ENCODE measurements around the gene CA4. TPM values are rescaled to one million over a fixed set of nuclear protein-coding genes. Genes with fewer than 3 reads are reported as not detected.
"Not testable (repeated sequence)": the region's sequence is repeated elsewhere in the genome, so short reads cannot be mapped to it uniquely, and the experiment has no call there.

CA4 gene
- polyA plus RNA-seq, 6 donors from 2014 or later = not detected

- no peaks in the 10 kb centered on the region for H3K36me3 Mint-ChIP-seq
- H3K4me1 Mint-ChIP-seq = peaks cover 15 to 23% (median 20%) of the 10 kb centered on the region in 3 donors
- H3K4me3 Mint-ChIP-seq = peak overlapping the region in 1 of 8 donors; percentile 70
- no peaks in the 10 kb centered on the region for H3K9me3 Mint-ChIP-seq
- peaks cover 4 to 56% (median 55%) of the 10 kb centered on the region in 3 donors for H3K27me3 Mint-ChIP-seq
- DNase-seq (no peak), ATAC-seq (ENCODE audit: low read depth in 2 of 2) (no peak)
- no peak overlapping the region for H3K27ac Mint-ChIP-seq
Measured at GRCh38 chr17:60164164-60164563, 14.4 kb downstream of the CA4 start.

- H3K27ac Mint-ChIP-seq = no peak overlapping the region
- no peaks in the 10 kb centered on the region for H3K9me3 Mint-ChIP-seq
- no peaks in the 10 kb centered on the region for H3K36me3 Mint-ChIP-seq
- H3K4me3 Mint-ChIP-seq = no peak overlapping the region
- peaks cover 16 to 23% (median 20%) of the 10 kb centered on the region in 3 donors for H3K4me1 Mint-ChIP-seq
- no peak for DNase-seq
- H3K27me3 Mint-ChIP-seq = peaks cover 4 to 53% (median 50%) of the 10 kb centered on the region in 3 donors
- no peak for ATAC-seq (ENCODE audit: low read depth in 2 of 2)
Measured at GRCh38 chr17:60164697-60165096, 14.9 kb downstream of the CA4 start.

- peak overlapping the region in 1 of 8 donors; percentile 16 for H3K4me3 Mint-ChIP-seq
- DNase-seq (no peak), ATAC-seq (ENCODE audit: low read depth in 2 of 2) (no peak)
- no peaks in the 10 kb centered on the region for H3K36me3 Mint-ChIP-seq
- H3K9me3 Mint-ChIP-seq = no peaks in the 10 kb centered on the region
- H3K4me1 Mint-ChIP-seq = peaks cover 15 to 19% (median 19%) of the 10 kb centered on the region in 3 donors
- peaks cover 4 to 48% (median 45%) of the 10 kb centered on the region in 3 donors for H3K27me3 Mint-ChIP-seq
- no peak overlapping the region for H3K27ac Mint-ChIP-seq
Measured at GRCh38 chr17:60165223-60165622, 15.4 kb downstream of the CA4 start.

GRCh38 chr17:60165971-60166370 lies 16.2 kb downstream of the CA4 start:
- Mint-ChIP-seq H3K9me3 (no peaks in the 10 kb centered on the region), H3K27ac (peak overlapping the region in 1 of 6 donors; percentile 10), H3K4me1 (peaks cover 15 to 18% (median 16%) of the 10 kb centered on the region in 3 donors), H3K36me3 (no peaks in the 10 kb centered on the region), H3K4me3 (no peak overlapping the region), H3K27me3 (peaks cover 2 to 40% (median 37%) of the 10 kb centered on the region in 3 donors)
- ATAC-seq (ENCODE audit: low read depth in 2 of 2) (no peak), DNase-seq (no peak)

- Mint-ChIP-seq H3K9me3 (no peaks in the 10 kb centered on the region), H3K36me3 (no peaks in the 10 kb centered on the region), H3K4me1 (peaks cover 8 to 14% (median 10%) of the 10 kb centered on the region in 3 donors), H3K27ac (no peak overlapping the region), H3K27me3 (peaks cover 0 to 29% (median 28%) of the 10 kb centered on the region in 3 donors), H3K4me3 (no peak overlapping the region)
- ATAC-seq (ENCODE audit: low read depth in 2 of 2) = no peak
- DNase-seq = no peak
Measured at GRCh38 chr17:60167065-60167741, 17.4 kb downstream of the CA4 start.

GRCh38 chr17:60168654-60169053 lies 18.9 kb downstream of the CA4 start:
- H3K4me3 Mint-ChIP-seq = no peak overlapping the region
- no peak for DNase-seq
- peaks cover 8 to 13% (median 8%) of the 10 kb centered on the region in 3 donors for H3K4me1 Mint-ChIP-seq
- no peak overlapping the region for H3K27ac Mint-ChIP-seq
- no peaks in the 10 kb centered on the region for H3K9me3 Mint-ChIP-seq
- peaks cover 0 to 17% (median 16%) of the 10 kb centered on the region in 3 donors for H3K27me3 Mint-ChIP-seq
- no peaks in the 10 kb centered on the region for H3K36me3 Mint-ChIP-seq
- ATAC-seq (ENCODE audit: low read depth in 2 of 2) = no peak

GRCh38 chr17:60169921-60170817 lies 20.4 kb downstream of the CA4 start:
- Mint-ChIP-seq H3K4me1 (peaks cover 8 to 13% (median 8%) of the 10 kb centered on the region in 3 donors), H3K9me3 (no peaks in the 10 kb centered on the region), H3K4me3 (no peak overlapping the region), H3K27me3 (peaks cover 0 to 7% (median 6%) of the 10 kb centered on the region in 3 donors), H3K36me3 (no peaks in the 10 kb centered on the region), H3K27ac (peak overlapping the region in 2 of 6 donors; percentile 6 to 9)
- DNase-seq (no peak), ATAC-seq (ENCODE audit: low read depth in 2 of 2) (peak in 1 of 2 donors; percentile 25)

- Mint-ChIP-seq H3K27ac (peak overlapping the region in 1 of 6 donors; percentile 9), H3K4me1 (peaks cover 8 to 11% (median 8%) of the 10 kb centered on the region in 3 donors), H3K4me3 (no peak overlapping the region), H3K36me3 (no peaks in the 10 kb centered on the region), H3K27me3 (no peaks in the 10 kb centered on the region), H3K9me3 (no peaks in the 10 kb centered on the region)
- ATAC-seq (ENCODE audit: low read depth in 2 of 2) (no peak), DNase-seq (no peak)
Measured at GRCh38 chr17:60170835-60171752, 21.3 kb downstream of the CA4 start.

- Mint-ChIP-seq H3K27me3 (no peaks in the 10 kb centered on the region), H3K4me3 (no peak overlapping the region), H3K36me3 (peaks cover 0 to 5% of the 10 kb centered on the region in 2 donors), H3K27ac (no peak overlapping the region), H3K9me3 (no peaks in the 10 kb centered on the region), H3K4me1 (peaks cover 8 to 11% (median 8%) of the 10 kb centered on the region in 3 donors)
- no peak for DNase-seq
- ATAC-seq (ENCODE audit: low read depth in 2 of 2) = no peak
Measured at GRCh38 chr17:60171753-60172079, 21.9 kb downstream of the CA4 start.

GRCh38 chr17:60173304-60173819 lies 23.6 kb downstream of the CA4 start:
- Mint-ChIP-seq H3K27me3 (no peaks in the 10 kb centered on the region), H3K4me1 (peaks cover 4 to 9% (median 8%) of the 10 kb centered on the region in 3 donors), H3K9me3 (no peaks in the 10 kb centered on the region), H3K4me3 (no peak overlapping the region), H3K36me3 (peaks cover 0 to 8% of the 10 kb centered on the region in 2 donors), H3K27ac (peak overlapping the region in 2 of 6 donors; percentile 19 to 47)
- ATAC-seq (ENCODE audit: low read depth in 2 of 2) (no peak), DNase-seq (no peak)

- peaks cover 0 to 13% of the 10 kb centered on the region in 2 donors for H3K36me3 Mint-ChIP-seq
- no peak for DNase-seq
- ATAC-seq (ENCODE audit: low read depth in 2 of 2) = no peak
- H3K4me3 Mint-ChIP-seq = no peak overlapping the region
- no peaks in the 10 kb centered on the region for H3K9me3 Mint-ChIP-seq
- H3K27me3 Mint-ChIP-seq = no peaks in the 10 kb centered on the region
- peak overlapping the region in 3 of 6 donors; percentile 4 to 37 (median 19) for H3K27ac Mint-ChIP-seq
- H3K4me1 Mint-ChIP-seq = peaks cover 4 to 9% (median 8%) of the 10 kb centered on the region in 3 donors
Measured at GRCh38 chr17:60174035-60174434, 24.3 kb downstream of the CA4 start.

- peaks cover 0 to 13% of the 10 kb centered on the region in 2 donors for H3K36me3 Mint-ChIP-seq
- not testable (repeated sequence) for H3K27me3 Mint-ChIP-seq; H3K4me1 Mint-ChIP-seq; H3K27ac Mint-ChIP-seq; H3K9me3 Mint-ChIP-seq; H3K4me3 Mint-ChIP-seq; ATAC-seq (ENCODE audit: low read depth in 2 of 2); DNase-seq
Measured at GRCh38 chr17:60174767-60175166, 25.0 kb downstream of the CA4 start.

GRCh38 chr17:60176763-60177162 lies 27.0 kb downstream of the CA4 start:
- H3K27me3 Mint-ChIP-seq; H3K4me3 Mint-ChIP-seq; H3K4me1 Mint-ChIP-seq; H3K27ac Mint-ChIP-seq; ATAC-seq (ENCODE audit: low read depth in 2 of 2); H3K9me3 Mint-ChIP-seq; DNase-seq: not testable (repeated sequence)
- peaks cover 8 to 23% of the 10 kb centered on the region in 2 donors for H3K36me3 Mint-ChIP-seq
